Measurements from ENCODE around the gene ARHGAP44.

ARHGAP44 gene

GRCh38 chr17:12952012-12952411 is 162.7 kb downstream of the ARHGAP44 start:
- ChIA-PET CTCF (no interaction called here), POLR2A (no interaction called here)
- DNase-seq (ENCODE audit: low read depth, low spot score): no peak
- no peak overlapping the region for H3K4me3 ChIP-seq (ENCODE audit: low read depth, low read length)
- no peak for TF ChIP-seq CTCF (IDR thresholded peaks at IDR 0.05; ENCODE audit: insufficient read depth, low read length, missing control alignments)

- no peak for TF ChIP-seq CTCF (IDR thresholded peaks at IDR 0.05; ENCODE audit: insufficient read depth, low read length, missing control alignments)
- ChIA-PET CTCF (no interaction called here), POLR2A (no interaction called here)
- no peak overlapping the region for H3K4me3 ChIP-seq (ENCODE audit: low read depth, low read length)
- no peak for DNase-seq (ENCODE audit: low read depth, low spot score)
Observed at GRCh38 chr17:12953156-12953555, 163.9 kb downstream of the ARHGAP44 start.

- POLR2A ChIA-PET: no interaction called here
- no peak for DNase-seq (ENCODE audit: low read depth, low spot score)
- H3K4me3 ChIP-seq (ENCODE audit: low read depth, low read length): no peak overlapping the region
- CTCF ChIA-PET: no interaction called here
- no peak for TF ChIP-seq CTCF (IDR thresholded peaks at IDR 0.05; ENCODE audit: insufficient read depth, low read length, missing control alignments)
Observed at GRCh38 chr17:12955521-12955920, 166.2 kb downstream of the ARHGAP44 start.

- no peak overlapping the region for H3K4me3 ChIP-seq (ENCODE audit: low read depth, low read length)
- peak; percentile 50 for DNase-seq (ENCODE audit: low read depth, low spot score)
- ChIA-PET CTCF (no interaction called here), POLR2A (no interaction called here)
- no peak for TF ChIP-seq CTCF (IDR thresholded peaks at IDR 0.05; ENCODE audit: insufficient read depth, low read length, missing control alignments)
Observed at GRCh38 chr17:12958786-12959185, 169.5 kb downstream of the ARHGAP44 start.

GRCh38 chr17:12959441-12959840 is 170.1 kb downstream of the ARHGAP44 start:
- DNase-seq (ENCODE audit: low read depth, low spot score): peak; percentile 51
- ChIA-PET CTCF (no interaction called here), POLR2A (no interaction called here)
- no peak for TF ChIP-seq CTCF (IDR thresholded peaks at IDR 0.05; ENCODE audit: insufficient read depth, low read length, missing control alignments)
- H3K4me3 ChIP-seq (ENCODE audit: low read depth, low read length): no peak overlapping the region

- POLR2A ChIA-PET: no interaction called here
- DNase-seq (ENCODE audit: low read depth, low spot score): no peak
- no peak overlapping the region for H3K4me3 ChIP-seq (ENCODE audit: low read depth, low read length)
- no peak for TF ChIP-seq CTCF (IDR thresholded peaks at IDR 0.05; ENCODE audit: insufficient read depth, low read length, missing control alignments)
- CTCF ChIA-PET: no interaction called here
Observed at GRCh38 chr17:12961655-12962054, 172.4 kb downstream of the ARHGAP44 start.
